Stimulated activated CD8-positive, alpha-beta memory T cell treated with anti-CD3 and anti-CD28 coated beads, Interleukin-4, amount 100 ng/mL, for 48 hours (primary cell): ENCODE results near the gene DESI1.
"Not testable (repeated sequence)": the region's sequence is repeated elsewhere in the genome, so short reads cannot be mapped to it uniquely, and the experiment has no call there.

Experiments used
- DNase-seq: peaks from one replicate; pipeline ENCODE4 v3.0.0-alpha.2; 2020

DESI1 gene

GRCh38 chr22:41631615-41632014 is 10.8 kb upstream of the DESI1 start:
- DNase-seq: not testable (repeated sequence)

DNA sequence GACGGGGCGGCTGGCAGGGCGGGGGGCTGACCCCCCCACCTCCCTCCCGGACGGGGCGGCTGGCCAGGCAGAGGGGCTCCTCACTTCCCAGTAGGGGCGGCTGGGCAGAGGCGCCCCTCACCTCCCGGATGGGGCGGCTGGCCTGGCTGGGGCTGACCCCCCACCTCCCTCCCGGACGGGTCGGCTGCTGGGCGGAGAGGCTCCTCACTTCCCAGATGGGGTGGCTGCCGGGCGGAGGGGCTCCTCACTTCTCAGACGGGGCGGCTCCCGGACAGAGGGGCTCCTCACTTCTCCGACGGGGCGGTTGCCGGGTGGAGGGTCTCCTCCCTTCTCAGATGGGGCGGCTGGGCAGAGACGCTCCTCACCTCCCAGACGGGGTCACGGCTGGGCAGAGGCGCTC is 10.3 kb upstream of the DESI1 start:
- not testable (repeated sequence) for DNase-seq

- DNase-seq: no peak
Measured at GRCh38 chr22:41625577-41625976, 4.7 kb upstream of the DESI1 start.

- DNase-seq: no peak
Measured at GRCh38 chr22:41621911-41622179, 1.0 kb upstream of the DESI1 start.

DNA sequence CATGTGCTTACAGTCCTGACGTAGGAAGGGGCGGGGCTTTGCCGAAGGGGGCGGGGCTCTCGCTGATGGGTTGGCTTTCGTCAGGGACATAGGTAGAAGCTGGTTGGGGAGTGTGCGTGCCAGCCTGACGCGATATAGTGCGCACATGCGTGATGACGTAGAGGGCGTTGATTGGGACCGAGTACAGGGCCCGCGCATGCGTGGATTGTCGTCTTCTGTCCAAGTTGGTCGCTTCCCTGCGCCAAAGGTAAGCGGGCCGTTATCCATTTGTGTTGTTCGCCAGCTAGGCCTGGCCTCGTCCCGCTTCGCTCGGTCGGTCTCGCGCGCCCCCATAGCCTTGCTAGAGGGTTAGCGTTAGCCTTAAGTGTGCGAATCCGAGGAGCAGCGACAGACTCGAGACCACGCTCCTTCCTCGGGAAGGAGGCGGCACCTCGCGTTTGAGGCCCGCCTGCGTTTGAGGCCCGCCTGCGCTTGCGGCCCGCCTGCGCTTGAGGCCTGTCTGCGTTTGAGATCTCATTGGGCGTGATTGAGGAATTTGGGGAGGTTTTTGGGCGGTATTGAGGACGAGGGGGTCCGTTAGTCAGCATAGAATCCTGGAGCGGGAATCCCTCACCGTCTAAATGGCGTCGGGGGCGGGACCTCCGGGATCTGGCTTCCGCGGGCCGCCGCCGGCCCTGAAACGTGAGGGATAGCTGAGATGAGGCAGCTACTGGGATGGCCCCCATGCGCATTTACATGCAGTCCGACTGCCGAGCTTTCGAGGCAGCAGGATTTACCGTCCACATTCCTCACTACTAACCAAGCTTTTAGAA is 462 bp upstream of the DESI1 start, which contains the start of gene XRCC6:
XRCC6 (plus strand) TSS at position 197 of the 812 bp plus-strand sequence. CDS start 710 bp downstream, outside the sequence.
- peak; percentile 100 for DNase-seq

GRCh38 chr22:41619979-41620588 is 759 bp downstream of the DESI1 start:
- peak; percentile 70 for DNase-seq

DNA sequence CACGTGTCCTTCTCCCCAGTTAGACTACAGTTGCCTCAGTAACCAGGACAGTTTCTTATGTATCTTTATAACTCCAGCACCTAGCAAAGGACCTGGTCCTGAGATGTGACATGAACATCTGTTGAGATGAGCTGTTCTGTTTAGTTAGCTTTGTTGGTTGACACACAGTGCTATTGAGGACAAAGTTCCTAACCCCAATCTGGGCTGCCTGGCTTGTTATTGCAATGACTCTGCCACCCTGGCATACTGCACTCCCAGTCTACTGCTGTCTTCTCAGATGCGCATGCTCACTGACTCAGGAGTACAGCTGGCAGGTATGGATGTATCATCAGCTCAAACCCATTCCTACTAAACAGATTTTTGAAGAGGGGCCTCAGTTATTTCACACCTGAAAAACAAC is 7.4 kb downstream of the DESI1 start:
- no peak for DNase-seq

DNA sequence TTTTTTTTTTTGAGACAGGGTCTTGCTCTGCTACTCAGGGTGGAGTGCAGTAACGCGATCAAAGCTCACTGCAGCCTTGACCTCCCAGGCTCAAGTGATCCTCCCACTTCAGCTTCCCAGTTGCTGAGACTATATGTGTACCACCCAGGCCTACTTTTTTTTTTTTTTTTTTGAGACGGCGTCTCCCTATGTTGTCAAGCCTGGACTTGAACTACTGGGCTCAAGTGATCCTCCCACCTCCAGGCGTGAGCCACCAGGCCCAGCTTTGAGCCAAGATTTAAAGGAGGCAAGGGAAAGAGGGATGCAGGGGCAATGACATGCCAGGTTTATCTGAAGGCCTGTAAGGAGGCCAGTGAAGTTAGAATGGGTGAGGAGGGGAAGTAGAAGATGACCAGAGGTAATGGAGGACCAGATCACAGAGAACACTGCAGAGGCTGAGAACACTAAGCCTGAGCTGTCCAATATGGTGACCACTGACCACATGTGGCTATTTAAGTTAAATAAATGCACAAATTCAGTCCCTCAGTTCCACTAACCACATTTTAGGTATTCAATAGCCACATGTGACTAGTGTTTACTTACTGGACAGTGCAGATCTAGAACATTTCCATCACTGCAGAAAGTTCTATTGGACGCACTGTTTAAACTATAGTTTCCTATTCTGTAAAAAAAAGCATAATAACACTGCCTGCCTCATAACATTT is 8.1 kb downstream of the DESI1 start:
- DNase-seq: no peak

DNA sequence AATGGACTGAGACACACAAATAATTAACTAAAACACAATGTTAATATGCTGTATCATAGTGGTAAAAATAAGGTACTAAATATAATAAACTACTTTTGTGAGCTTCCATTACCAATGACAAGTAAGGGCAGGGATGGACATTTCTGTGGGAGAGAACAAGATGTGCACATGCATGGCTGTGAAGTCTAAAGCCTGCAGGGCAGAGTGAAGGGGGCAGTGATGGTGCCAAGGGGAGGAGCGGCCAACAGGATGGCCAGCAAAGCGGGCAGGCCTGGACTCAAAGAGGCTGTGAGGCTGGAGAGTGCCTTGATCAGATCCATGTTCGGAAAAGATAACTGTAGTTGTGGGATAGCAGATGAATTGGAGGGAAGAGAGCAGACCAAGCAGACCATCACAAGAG is 12.5 kb downstream of the DESI1 start:
- no peak for DNase-seq

GRCh38 chr22:41603873-41604332 is 16.9 kb downstream of the DESI1 start:
- DNase-seq: peak; percentile 76

DNA sequence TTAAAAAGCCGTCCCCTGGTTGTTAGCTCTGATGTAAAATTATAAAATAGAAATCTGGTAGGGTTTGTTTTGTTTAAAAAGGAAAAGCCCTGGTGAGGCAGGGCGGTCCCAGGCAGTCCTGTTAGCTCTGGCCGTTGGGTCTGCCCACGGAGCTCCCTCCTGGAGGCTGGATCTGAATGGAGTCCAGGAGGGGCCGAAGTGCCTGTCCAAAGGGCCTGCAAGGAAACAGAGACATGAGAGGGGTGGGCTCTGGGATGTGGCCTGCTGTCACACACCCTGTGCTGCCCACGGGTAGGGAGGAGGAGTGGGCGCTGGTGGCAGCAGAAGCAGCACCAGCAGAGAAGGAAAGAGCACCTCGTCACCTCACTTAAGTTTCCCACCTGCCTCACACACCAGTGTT is 19.9 kb downstream of the DESI1 start:
- DNase-seq: no peak

DNA sequence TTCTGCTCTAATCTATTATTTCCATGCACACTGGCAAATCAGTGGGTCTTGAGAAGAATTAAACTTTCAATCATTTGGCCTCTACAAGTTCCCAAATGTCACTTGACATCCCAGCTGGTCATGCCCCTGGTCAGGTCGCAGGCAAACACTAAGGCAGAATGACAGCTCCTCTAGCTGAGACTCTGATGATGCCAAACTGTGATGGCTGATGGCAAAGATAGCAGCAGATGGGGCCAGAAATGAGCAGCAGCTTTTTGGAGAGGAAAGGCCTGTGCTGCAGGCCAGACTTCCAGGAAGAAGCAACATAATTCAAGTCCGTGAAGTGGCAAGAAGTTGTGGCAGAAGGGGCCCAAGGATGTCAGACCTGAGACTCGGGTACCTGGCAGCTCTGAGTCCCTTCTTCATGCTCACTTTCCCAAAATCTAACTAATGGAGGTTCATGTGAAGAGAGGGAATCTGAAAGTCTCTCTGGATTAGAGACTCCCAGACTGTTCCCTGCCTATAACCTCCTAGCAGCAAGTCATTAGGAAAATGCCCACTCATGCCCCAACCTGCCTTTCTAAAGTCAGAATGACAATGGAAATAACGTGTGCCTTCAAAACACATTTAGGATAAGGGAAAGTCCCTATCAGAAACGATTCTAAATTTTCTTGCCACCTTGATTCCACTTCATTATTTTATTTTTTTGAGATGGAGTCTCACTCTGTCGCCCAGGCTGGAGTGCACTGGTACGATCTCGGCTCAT is 21.8 kb downstream of the DESI1 start:
- no peak for DNase-seq

DNA sequence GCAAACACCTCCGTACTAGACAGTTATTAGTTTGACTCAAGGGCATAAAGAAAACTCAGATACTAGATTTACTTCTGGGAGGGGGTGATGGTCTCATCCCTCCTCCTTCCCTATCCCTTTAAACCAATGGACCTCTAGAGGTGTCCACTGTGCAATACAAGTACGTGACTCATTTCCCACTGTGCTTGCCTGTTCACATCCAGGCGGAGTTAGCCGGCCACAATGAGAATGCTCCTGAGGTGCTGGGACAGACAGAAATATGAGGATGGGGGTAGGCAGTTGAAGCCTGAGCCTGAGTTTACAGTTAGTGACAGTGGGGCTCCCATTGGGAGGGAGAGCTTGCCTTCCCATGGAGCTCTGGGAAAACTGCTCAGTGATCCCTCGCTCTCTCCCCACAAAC is 22.8 kb downstream of the DESI1 start:
- no peak for DNase-seq

- DNase-seq: no peak
Measured at GRCh38 chr22:41597635-41597953, 23.2 kb downstream of the DESI1 start.

- peak; percentile 62 for DNase-seq
Measured at GRCh38 chr22:41596776-41597634, 23.8 kb downstream of the DESI1 start.

- DNase-seq: no peak
Measured at GRCh38 chr22:41595703-41596102, 25.1 kb downstream of the DESI1 start.

GRCh38 chr22:41593336-41593960 is 27.4 kb downstream of the DESI1 start:
- DNase-seq: not testable (repeated sequence)

DNA sequence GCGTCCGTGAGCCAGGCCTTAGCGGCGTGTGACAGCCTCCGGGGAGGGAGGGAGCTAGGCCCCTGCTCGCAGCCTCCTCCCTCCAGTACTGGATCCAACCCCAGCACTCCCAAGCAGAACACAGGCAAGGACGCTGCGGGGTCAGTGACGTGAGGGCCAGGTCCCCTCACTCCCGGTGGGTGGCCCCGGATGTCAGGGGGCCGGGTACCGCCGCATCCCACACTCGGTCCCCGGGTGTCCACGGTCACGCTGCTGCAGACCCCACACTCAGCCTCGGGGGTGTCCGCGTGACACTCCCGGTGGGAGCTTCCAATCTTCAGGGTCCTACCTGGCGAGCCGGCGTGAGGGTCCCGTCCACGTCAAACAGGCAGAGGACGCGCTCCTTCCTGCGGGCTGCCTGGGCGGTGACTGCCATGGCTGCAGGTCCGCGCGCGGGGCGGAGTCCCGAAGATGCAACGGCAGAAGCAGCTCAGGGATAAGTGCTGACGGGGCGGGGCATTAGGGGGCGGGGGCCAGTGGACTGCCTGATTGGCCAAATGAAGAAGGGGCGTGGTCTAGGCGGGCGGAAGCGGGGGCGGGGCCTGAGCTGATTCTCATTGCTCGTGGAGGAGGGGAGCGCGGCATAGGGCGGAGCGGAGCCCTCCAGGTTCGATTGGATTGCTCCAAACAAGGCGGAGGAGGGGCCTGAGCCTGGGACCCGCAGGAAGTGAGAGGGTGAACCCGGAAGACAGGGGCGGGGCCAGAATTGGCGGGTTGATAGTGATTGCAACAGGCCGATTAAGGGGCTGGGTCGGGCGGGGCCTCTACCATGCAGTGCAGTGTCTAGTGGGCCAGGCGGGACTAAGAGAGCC is 31.2 kb downstream of the DESI1 start, which contains the start of gene PMM1:
PMM1 (minus strand) TSS at position 450 of the 851 bp plus-strand sequence; CDS start at position 415, 35 bp downstream.
- peak; percentile 100 for DNase-seq

- DNase-seq: no peak
Measured at GRCh38 chr22:41587347-41587723, 33.5 kb downstream of the DESI1 start.

- no peak for DNase-seq
Measured at GRCh38 chr22:41585898-41586297, 34.9 kb downstream of the DESI1 start.

GRCh38 chr22:41584881-41585280 is 36.0 kb downstream of the DESI1 start:
- DNase-seq: no peak
